Measurements from ENCODE around the gene SUMO1. TPM values are rescaled to one million over a fixed set of nuclear protein-coding genes. Genes with fewer than 3 reads are reported as not detected.

The SUMO1 gene
- total and polyA plus RNA-seq, 9 of the 15 experiments (the other 6 are each of a cell fraction or from before 2014, with no cell fraction given), result 63.7 to 292 (median 92.0) TPM

GRCh38 chr2:202238234-202239197, at the start of gene SUMO1 (continued):
- TF ChIP-seq, protein P1, sequence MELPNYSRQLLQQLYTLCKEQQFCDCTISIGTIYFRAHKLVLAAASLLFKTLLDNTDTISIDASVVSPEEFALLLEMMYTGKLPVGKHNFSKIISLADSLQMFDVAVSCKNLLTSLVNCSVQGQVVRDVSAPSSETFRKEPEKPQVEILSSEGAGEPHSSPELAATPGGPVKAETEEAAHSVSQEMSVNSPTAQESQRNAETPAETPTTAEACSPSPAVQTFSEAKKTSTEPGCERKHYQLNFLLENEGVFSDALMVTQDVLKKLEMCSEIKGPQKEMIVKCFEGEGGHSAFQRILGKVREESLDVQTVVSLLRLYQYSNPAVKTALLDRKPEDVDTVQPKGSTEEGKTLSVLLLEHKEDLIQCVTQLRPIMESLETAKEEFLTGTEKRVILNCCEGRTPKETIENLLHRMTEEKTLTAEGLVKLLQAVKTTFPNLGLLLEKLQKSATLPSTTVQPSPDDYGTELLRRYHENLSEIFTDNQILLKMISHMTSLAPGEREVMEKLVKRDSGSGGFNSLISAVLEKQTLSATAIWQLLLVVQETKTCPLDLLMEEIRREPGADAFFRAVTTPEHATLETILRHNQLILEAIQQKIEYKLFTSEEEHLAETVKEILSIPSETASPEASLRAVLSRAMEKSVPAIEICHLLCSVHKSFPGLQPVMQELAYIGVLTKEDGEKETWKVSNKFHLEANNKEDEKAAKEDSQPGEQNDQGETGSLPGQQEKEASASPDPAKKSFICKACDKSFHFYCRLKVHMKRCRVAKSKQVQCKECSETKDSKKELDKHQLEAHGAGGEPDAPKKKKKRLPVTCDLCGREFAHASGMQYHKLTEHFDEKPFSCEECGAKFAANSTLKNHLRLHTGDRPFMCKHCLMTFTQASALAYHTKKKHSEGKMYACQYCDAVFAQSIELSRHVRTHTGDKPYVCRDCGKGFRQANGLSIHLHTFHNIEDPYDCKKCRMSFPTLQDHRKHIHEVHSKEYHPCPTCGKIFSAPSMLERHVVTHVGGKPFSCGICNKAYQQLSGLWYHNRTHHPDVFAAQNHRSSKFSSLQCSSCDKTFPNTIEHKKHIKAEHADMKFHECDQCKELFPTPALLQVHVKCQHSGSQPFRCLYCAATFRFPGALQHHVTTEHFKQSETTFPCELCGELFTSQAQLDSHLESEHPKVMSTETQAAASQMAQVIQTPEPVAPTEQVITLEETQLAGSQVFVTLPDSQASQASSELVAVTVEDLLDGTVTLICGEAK (IDR thresholded peaks at IDR 0.05), result peak; percentile 94
- TF ChIP-seq, protein P1 (CRISPR knock-in tag; IDR thresholded peaks at IDR 0.05), result no peak
- TF ChIP-seq CHD1 (IDR thresholded peaks at IDR 0.05; ENCODE audit: low read length), result no peak
- TF ChIP-seq KDM1A (IDR thresholded peaks at IDR 0.05), result peak in 1 of 2 experiments; percentile 91; a peak in 2 of 4 replicates
- TF ChIP-seq E2F8 (IDR thresholded peaks at IDR 0.05; ENCODE audit: low read depth, partially characterized antibody), result peak; percentile 99
- TF ChIP-seq, protein P2, sequence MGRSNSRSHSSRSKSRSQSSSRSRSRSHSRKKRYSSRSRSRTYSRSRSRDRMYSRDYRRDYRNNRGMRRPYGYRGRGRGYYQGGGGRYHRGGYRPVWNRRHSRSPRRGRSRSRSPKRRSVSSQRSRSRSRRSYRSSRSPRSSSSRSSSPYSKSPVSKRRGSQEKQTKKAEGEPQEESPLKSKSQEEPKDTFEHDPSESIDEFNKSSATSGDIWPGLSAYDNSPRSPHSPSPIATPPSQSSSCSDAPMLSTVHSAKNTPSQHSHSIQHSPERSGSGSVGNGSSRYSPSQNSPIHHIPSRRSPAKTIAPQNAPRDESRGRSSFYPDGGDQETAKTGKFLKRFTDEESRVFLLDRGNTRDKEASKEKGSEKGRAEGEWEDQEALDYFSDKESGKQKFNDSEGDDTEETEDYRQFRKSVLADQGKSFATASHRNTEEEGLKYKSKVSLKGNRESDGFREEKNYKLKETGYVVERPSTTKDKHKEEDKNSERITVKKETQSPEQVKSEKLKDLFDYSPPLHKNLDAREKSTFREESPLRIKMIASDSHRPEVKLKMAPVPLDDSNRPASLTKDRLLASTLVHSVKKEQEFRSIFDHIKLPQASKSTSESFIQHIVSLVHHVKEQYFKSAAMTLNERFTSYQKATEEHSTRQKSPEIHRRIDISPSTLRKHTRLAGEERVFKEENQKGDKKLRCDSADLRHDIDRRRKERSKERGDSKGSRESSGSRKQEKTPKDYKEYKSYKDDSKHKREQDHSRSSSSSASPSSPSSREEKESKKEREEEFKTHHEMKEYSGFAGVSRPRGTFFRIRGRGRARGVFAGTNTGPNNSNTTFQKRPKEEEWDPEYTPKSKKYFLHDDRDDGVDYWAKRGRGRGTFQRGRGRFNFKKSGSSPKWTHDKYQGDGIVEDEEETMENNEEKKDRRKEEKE (IDR thresholded peaks at IDR 0.05; ENCODE audit: borderline replicate concordance in 1 of 2, control insufficient read depth in 1 of 2, low read depth in 2 of 2, low read length in 1 of 2), result no peak
- TF ChIP-seq, protein P3, sequence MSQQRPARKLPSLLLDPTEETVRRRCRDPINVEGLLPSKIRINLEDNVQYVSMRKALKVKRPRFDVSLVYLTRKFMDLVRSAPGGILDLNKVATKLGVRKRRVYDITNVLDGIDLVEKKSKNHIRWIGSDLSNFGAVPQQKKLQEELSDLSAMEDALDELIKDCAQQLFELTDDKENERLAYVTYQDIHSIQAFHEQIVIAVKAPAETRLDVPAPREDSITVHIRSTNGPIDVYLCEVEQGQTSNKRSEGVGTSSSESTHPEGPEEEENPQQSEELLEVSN (IDR thresholded peaks at IDR 0.05; ENCODE audit: borderline replicate concordance in 1 of 2, extremely low read depth in 1 of 2, insufficient read depth in 1 of 2, insufficient read length in 1 of 2, low read depth in 1 of 2, low read length in 1 of 2, poor library complexity in 1 of 2, severe bottlenecking in 1 of 2), result peak; percentile 78 to 80
- TF ChIP-seq ARID2 (IDR thresholded peaks at IDR 0.05), result no peak

Data from K562 (cell line).